HepG2 (cell line): ENCODE results near the gene PIGV. TPM values are rescaled to one million over a fixed set of nuclear protein-coding genes. Genes with fewer than 3 reads are reported as not detected.

Source experiments
- AHR ChIP-seq: IDR thresholded peaks from 2 replicates; pipeline ENCODE4 v1.6.1; 2018; ENCODE audit warnings: missing genetic modification reagents, missing compliant biosample characterization
- ARNT ChIP-seq: fragments of 450-650 bp; IDR thresholded peaks from 2 replicates; pipeline ENCODE4 v1.6.1; 2017
- EED ChIP-seq: sonication (generic); formaldehyde crosslinking; IDR thresholded peaks from 2 replicates; pipeline ENCODE4 v1.5.0; 2020; ENCODE audit warnings: mild to moderate bottlenecking, missing genetic modification reagents
- HMGXB3 ChIP-seq: sonication (generic); formaldehyde crosslinking; IDR thresholded peaks from 2 replicates; pipeline ENCODE4 v1.4.0; 2020; ENCODE audit warnings: missing genetic modification reagents, borderline replicate concordance
- HNF1A ChIP-seq, 2 experiments: sonication (generic) in 1 of 2; formaldehyde crosslinking in 1 of 2; IDR thresholded peaks; 2 replicates each; pipeline versions ENCODE4 v1.4.0 to v1.6.1; 2016 to 2020; ENCODE audit warnings: borderline replicate concordance in 1 of 2, low read depth in 1 of 2, mild to moderate bottlenecking in 1 of 2, missing genetic modification reagents in 1 of 2
- TBP ChIP-seq: sonication (generic); formaldehyde crosslinking; IDR thresholded peaks from 2 replicates; pipeline ENCODE4 v1.5.0; 2020; ENCODE audit warnings: missing genetic modification reagents
- YY1 ChIP-seq: IDR thresholded peaks from 2 replicates; pipeline ENCODE4 v1.6.1; 2011; ENCODE audit warnings: low read length, low read depth, moderate library complexity, mild to moderate bottlenecking; ENCODE audit not compliant: insufficient read depth, insufficient replicate concordance
- ZBTB34 ChIP-seq: sonication (generic); formaldehyde crosslinking; IDR thresholded peaks from 2 replicates; pipeline ENCODE4 v1.8.0; 2022; ENCODE audit warnings: mild to moderate bottlenecking, missing genetic modification reagents
- ZMAT3 ChIP-seq: sonication (generic); formaldehyde crosslinking; conservative IDR thresholded peaks from 2 replicates; pipeline ENCODE4 v1.7.0; 2021; ENCODE audit warnings: missing genetic modification reagents
- ZNF256 ChIP-seq: sonication (generic); formaldehyde crosslinking; conservative IDR thresholded peaks from 2 replicates; pipeline ENCODE4 v1.4.0; 2020; ENCODE audit warnings: missing genetic modification reagents
- ZNF3 ChIP-seq: IDR thresholded peaks from 2 replicates; pipeline ENCODE4 v1.7.0; 2017; ENCODE audit warnings: inconsistent platforms
- ZNF687 ChIP-seq: sonication (generic); formaldehyde crosslinking; IDR thresholded peaks from 2 replicates; pipeline ENCODE4 v1.5.1; 2020; ENCODE audit warnings: mild to moderate bottlenecking, missing genetic modification reagents, moderate library complexity
- polyA plus RNA-seq, 8 experiments: library from polyadenylated mRNA; depleted of rRNA in 3 of 8; stranded (reverse) in 7 of 8; unstranded in 1 of 8; fragments of >200 nt; fragmentation: Illumina TruSeq in 4 of 8; extraction: Trizol in 4 of 8; gene quantifications; 2 replicates each; pipeline versions ENCODE4 v1.2.1 to v1.2.3, GENCODE V29; 2011 to 2016; ENCODE audit warnings: low read depth in 4 of 8, missing spikeins in 1 of 8, mixed read lengths in 1 of 8; ENCODE audit not compliant: insufficient read depth in 1 of 8
- total RNA-seq, 5 experiments: library from RNA; depleted of rRNA; stranded (reverse); fragments of >200 nt; fragmentation: Illumina TruSeq; extraction: Trizol; gene quantifications; 2 replicates each; pipeline ENCODE4 v1.2.3, GENCODE V29; 2016; ENCODE audit warnings: low read depth in 1 of 5

The PIGV gene
- total and polyA plus RNA-seq, 2 of the 13 experiments (the other 11 are each of a cell fraction or from before 2014, with no cell fraction given), result 13.5 to 22.7 TPM

- TF ChIP-seq HMGXB3, result no peak
- no peak for TF ChIP-seq ZNF256 (CRISPR knock-in tag)
- 0 out of 2 replicates have a peak, but pooled peaks have one; percentile 15 for TF ChIP-seq ZMAT3 (CRISPR knock-in tag)
- TF ChIP-seq ZNF3 (CRISPR knock-in tag), result no peak
- TF ChIP-seq YY1, result peak; percentile 52
- TF ChIP-seq ZBTB34 (CRISPR knock-in tag), result no peak
- TF ChIP-seq EED (CRISPR knock-in tag), result no peak
- no peak for TF ChIP-seq ARNT
- no peak for TF ChIP-seq AHR (CRISPR knock-in tag)
- TF ChIP-seq HNF1A (IDR thresholded peaks at IDR 0.05; ENCODE audit: low read depth), result no peak
- TF ChIP-seq HNF1A (CRISPR knock-in tag; IDR thresholded peaks at IDR 0.05; ENCODE audit: borderline replicate concordance), result no peak
- TF ChIP-seq TBP (CRISPR knock-in tag), result no peak
- peak; percentile 84 for TF ChIP-seq ZNF687 (CRISPR knock-in tag)
Observed at GRCh38 chr1:26826261-26827105, 38.7 kb downstream of the PIGV start, which contains the start of gene ZDHHC18 (continued).
